Measurements from ENCODE around the gene SH3BP5.

The SH3BP5 gene

GRCh38 chr3:15214758-15215157 lies 117.6 kb downstream of the SH3BP5 start:
- peaks cover 39% of the 10 kb centered on the region for H3K4me1 Mint-ChIP-seq (ENCODE audit: low read depth)
- H3K27me3 Mint-ChIP-seq: no peaks in the 10 kb centered on the region
- H3K9me3 Mint-ChIP-seq: no peaks in the 10 kb centered on the region
- no peak overlapping the region for H3K4me3 Mint-ChIP-seq
- H3K27ac Mint-ChIP-seq: peak overlapping the region; percentile 20
- H3K36me3 Mint-ChIP-seq (ENCODE audit: low read depth): peaks cover 87% of the 10 kb centered on the region
- intact Hi-C loops (cut with micrococcal nuclease): loop anchor here (5.0 kb wide), 1 partner anchor 38 kb away; no protein-coding TSS in a partner anchor

GRCh38 chr3:15211937-15212336 lies 120.4 kb downstream of the SH3BP5 start:
- Mint-ChIP-seq H3K9me3 (no peaks in the 10 kb centered on the region), H3K4me3 (no peak overlapping the region), H3K4me1 (ENCODE audit: low read depth) (peaks cover 44% of the 10 kb centered on the region), H3K36me3 (ENCODE audit: low read depth) (peaks cover 60% of the 10 kb centered on the region), H3K27ac (peak overlapping the region; percentile 7), H3K27me3 (no peaks in the 10 kb centered on the region)
- intact Hi-C loops (cut with micrococcal nuclease): no loop called here

GRCh38 chr3:15207836-15208504 lies 124.4 kb downstream of the SH3BP5 start:
- H3K9me3 Mint-ChIP-seq: no peaks in the 10 kb centered on the region
- peaks cover 28% of the 10 kb centered on the region for H3K4me1 Mint-ChIP-seq (ENCODE audit: low read depth)
- intact Hi-C loops (cut with micrococcal nuclease): loop anchor here (5.0 kb wide), 2 partner anchors 111 to 261 kb away; partner anchors contain the start of genes NR2C2 and RBSN
- H3K27me3 Mint-ChIP-seq: no peaks in the 10 kb centered on the region
- H3K4me3 Mint-ChIP-seq: no peak overlapping the region
- no peak overlapping the region for H3K27ac Mint-ChIP-seq
- H3K36me3 Mint-ChIP-seq (ENCODE audit: low read depth): peaks cover 42% of the 10 kb centered on the region

GRCh38 chr3:15206662-15207576 lies 125.5 kb downstream of the SH3BP5 start:
- Mint-ChIP-seq H3K4me3 (peak overlapping the region; percentile 91), H3K27ac (peak overlapping the region; percentile 93), H3K27me3 (no peaks in the 10 kb centered on the region), H3K4me1 (ENCODE audit: low read depth) (peaks cover 28% of the 10 kb centered on the region), H3K36me3 (ENCODE audit: low read depth) (peaks cover 32% of the 10 kb centered on the region), H3K9me3 (no peaks in the 10 kb centered on the region)
- intact Hi-C loops (cut with micrococcal nuclease): loop anchor here (5.0 kb wide), 2 partner anchors 110 to 260 kb away; partner anchors contain the start of genes NR2C2 and RBSN

- Mint-ChIP-seq H3K4me1 (ENCODE audit: low read depth) (peaks cover 22% of the 10 kb centered on the region), H3K4me3 (peak within 1 kb of the TSS; percentile 91), H3K9me3 (no peaks in the 10 kb centered on the region), H3K27ac (peak within 1 kb of the TSS; percentile 93), H3K27me3 (no peaks in the 10 kb centered on the region), H3K36me3 (ENCODE audit: low read depth) (peaks cover 24% of the 10 kb centered on the region)
- intact Hi-C loops (cut with micrococcal nuclease): loop anchor here (5.0 kb wide), 2 partner anchors 109 to 259 kb away; partner anchors contain the start of genes NR2C2 and RBSN
These were observed 126.3 kb downstream of the SH3BP5 start, which contains the start of gene CAPN7 for GRCh38 chr3:15205934-15206661. TSS of gene CAPN7 (plus strand) at chr3:15206246. CDS start at chr3:15206496, 250 bp downstream.

- H3K9me3 Mint-ChIP-seq: no peaks in the 10 kb centered on the region
- H3K27ac Mint-ChIP-seq: peak overlapping the region; percentile 93
- intact Hi-C loops (cut with micrococcal nuclease): loop anchor here (5.0 kb wide), 2 partner anchors 108 to 258 kb away; partner anchors contain the start of genes NR2C2 and RBSN
- H3K4me3 Mint-ChIP-seq: peak overlapping the region; percentile 91
- H3K36me3 Mint-ChIP-seq (ENCODE audit: low read depth): peaks cover 18% of the 10 kb centered on the region
- no peaks in the 10 kb centered on the region for H3K27me3 Mint-ChIP-seq
- peaks cover 18% of the 10 kb centered on the region for H3K4me1 Mint-ChIP-seq (ENCODE audit: low read depth)
These were observed 126.9 kb downstream of the SH3BP5 start for GRCh38 chr3:15205482-15205933.

All from dendritic cell treated with granulocyte-macrophage colony-stimulating factor and Interleukin-4, amounts not matched to agents 40 ng/mL and 50 ng/mL, for 4 days (primary cell).